HAP-1 (cell line): Measurements from ENCODE around the gene CTR9.

ENCODE experiments used
- DNase-seq, 2 experiments: peaks; one replicate each; pipeline ENCODE4 v3.0.0-alpha.2; 2016 to 2020; ENCODE audit warnings: low spot score in 2 of 2
- H3K27me3 ChIP-seq: fragments of 250-450 bp; sonication (Bioruptor Pico); 2 replicates; pipeline ENCODE4 v1.5.1; 2020; ENCODE audit warnings: low read depth, mild to moderate bottlenecking, moderate library complexity
- H3K36me3 ChIP-seq: fragments of 250-450 bp; sonication (Bioruptor Pico); replicated peaks from 2 replicates; pipeline ENCODE4 v1.5.1; 2020; ENCODE audit warnings: mild to moderate bottlenecking
- H3K4me1 ChIP-seq: fragments of 250-450 bp; sonication (Bioruptor Pico); 2 replicates; pipeline ENCODE4 v1.5.1; 2020; ENCODE audit warnings: mild to moderate bottlenecking
- H3K4me3 ChIP-seq: fragments of 250-450 bp; sonication (Bioruptor Pico); 2 replicates; pipeline ENCODE4 v1.5.1; 2020; ENCODE audit warnings: mild to moderate bottlenecking, moderate library complexity
- H3K9me3 ChIP-seq: fragments of 250-450 bp; sonication (Bioruptor Pico); 2 replicates; pipeline ENCODE4 v1.5.1; 2020; ENCODE audit warnings: mild to moderate bottlenecking, moderate library complexity
- in situ Hi-C: fragments of 300-500 bp; cut with MboI; formaldehyde crosslinking; loops from 3 replicates; pipeline ENCODE4 v1.14.3; 2020; ENCODE audit warnings: low sequenced_read_pairs, inconsistent platforms, mixed read lengths

The CTR9 gene

DNA sequence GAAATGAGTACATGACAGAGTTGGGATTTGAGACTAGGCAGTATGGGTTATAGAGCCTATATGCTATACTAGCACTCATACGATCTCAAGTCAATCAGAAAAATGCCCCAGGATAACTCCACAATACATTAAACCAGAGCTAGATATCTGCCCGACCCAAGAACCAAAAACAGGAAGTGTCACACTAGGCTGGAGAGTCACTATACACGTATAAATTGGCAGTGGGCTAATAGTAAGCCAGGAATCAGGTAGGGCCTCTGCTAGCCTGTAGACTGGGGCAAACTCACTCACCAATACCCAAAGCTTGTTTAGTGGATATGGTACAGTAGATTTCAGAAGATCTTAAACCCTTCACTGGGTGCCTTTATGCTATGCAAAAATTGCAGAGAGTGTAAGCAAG lies 73.8 kb downstream of the CTR9 start:
- Histone ChIP-seq H3K36me3 (no peaks in the 10 kb centered on the region), H3K4me1 (no peaks in the 10 kb centered on the region), H3K9me3 (no peaks in the 10 kb centered on the region), H3K27me3 (no peaks in the 10 kb centered on the region), H3K4me3 (no peak overlapping the region)
- DNase-seq = no peak
- in situ Hi-C loops = no loop called here

GRCh38 chr11:10828402-10828801 lies 77.4 kb downstream of the CTR9 start:
- DNase-seq = no peak
- Histone ChIP-seq H3K4me1 (no peaks in the 10 kb centered on the region), H3K4me3 (no peak overlapping the region), H3K27me3 (no peaks in the 10 kb centered on the region), H3K36me3 (no peaks in the 10 kb centered on the region), H3K9me3 (no peaks in the 10 kb centered on the region)
- in situ Hi-C loops = no loop called here

DNA sequence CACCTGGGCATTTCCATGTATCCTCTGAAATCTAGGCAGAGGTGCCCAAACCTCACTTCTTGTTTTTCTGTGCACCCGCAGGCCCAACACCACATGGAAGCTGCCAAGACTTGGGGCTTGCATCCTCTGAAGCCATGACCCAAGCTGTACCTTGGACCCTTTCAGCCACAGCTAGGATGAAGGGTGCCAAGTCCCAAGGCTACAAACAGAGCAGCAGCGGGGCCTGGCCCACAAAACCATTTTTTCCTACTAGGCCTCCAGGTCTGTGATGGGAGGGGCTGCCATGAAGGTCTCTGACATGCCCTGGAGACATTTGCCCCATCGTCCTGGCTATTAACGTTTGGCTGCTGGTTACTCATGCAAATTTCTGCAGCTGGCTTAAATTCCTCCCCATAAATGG lies 78.1 kb downstream of the CTR9 start:
- no peak for DNase-seq
- no peak overlapping the region for H3K4me3 ChIP-seq
- no peaks in the 10 kb centered on the region for H3K4me1 ChIP-seq
- H3K9me3 ChIP-seq = no peaks in the 10 kb centered on the region
- no peaks in the 10 kb centered on the region for H3K36me3 ChIP-seq
- in situ Hi-C loops = no loop called here
- H3K27me3 ChIP-seq = no peaks in the 10 kb centered on the region
